Measurements from ENCODE around the gene TESK1. TPM values are rescaled to one million over a fixed set of nuclear protein-coding genes. Genes with fewer than 3 reads are reported as not detected.
"Not testable (repeated sequence)": the region's sequence is repeated elsewhere in the genome, so short reads cannot be mapped to it uniquely, and the experiment has no call there.

The TESK1 gene
- total and polyA plus RNA-seq, 4 donors: 13.7 to 46.9 (median 30.5) TPM

DNA sequence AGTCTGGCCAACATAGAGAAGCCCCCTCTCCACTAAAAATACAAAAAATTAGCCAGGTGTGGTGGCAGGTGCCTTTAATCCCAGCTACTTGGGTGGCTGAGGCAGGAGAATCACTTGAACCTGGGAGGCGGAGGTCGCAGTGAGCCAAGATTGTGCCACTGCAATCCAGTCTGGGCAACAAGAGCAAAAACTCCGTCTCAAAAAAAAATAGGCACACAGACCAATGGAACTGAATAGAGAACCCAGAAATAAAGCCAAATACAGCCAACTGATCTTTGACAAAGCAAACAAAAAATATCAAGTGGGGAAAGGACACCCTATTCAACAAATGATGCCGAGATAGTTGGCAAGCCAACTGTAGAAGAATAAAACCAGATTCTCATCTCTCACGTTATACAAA, 16.6 kb upstream of the TESK1 start:
- H3K4me1 ChIP-seq (ENCODE audit: control insufficient read depth in 5 of 5, insufficient read depth in 5 of 5, low read length in 5 of 5); DNase-seq; H3K27ac ChIP-seq (ENCODE audit: low read depth in 1 of 2, low read length in 1 of 2); H3K27me3 ChIP-seq (ENCODE audit: control insufficient read depth in 3 of 3, insufficient read depth in 3 of 3, low read length in 2 of 3); H3K9me3 ChIP-seq (ENCODE audit: control insufficient read depth in 4 of 4, insufficient read depth in 3 of 4, low read length in 3 of 4); H3K4me3 ChIP-seq; H3K9ac ChIP-seq (ENCODE audit: insufficient read depth in 1 of 2, low read length in 2 of 2); ATAC-seq (ENCODE audit: insufficient read depth, low FRiP score); H3K36me3 ChIP-seq (ENCODE audit: control insufficient read depth in 4 of 4, insufficient read depth in 4 of 4, low read length in 4 of 4): not testable (repeated sequence)
- WGBS, 2 donors: 97% methylated on average over 5 of the region's 5 CpGs

DNA sequence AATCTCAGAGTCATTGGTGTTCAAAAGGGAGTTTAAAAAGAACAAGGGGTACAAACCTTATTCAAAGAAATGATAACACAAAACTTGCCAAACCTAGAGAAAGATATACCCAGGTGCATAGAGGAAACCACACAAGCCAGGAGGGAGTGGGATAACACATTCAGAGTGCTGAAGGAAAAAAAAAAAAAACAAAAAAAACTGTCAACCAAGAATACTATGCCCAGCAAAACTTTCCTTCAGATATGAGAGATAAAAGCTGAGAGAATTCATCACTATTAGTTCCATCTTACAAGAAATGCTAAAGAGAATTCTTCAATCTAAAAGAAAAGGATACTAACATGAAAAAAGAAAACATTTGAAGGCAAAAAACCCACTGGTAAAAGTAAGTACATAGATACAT, 11.5 kb upstream of the TESK1 start:
- DNase-seq: no peak
- no peaks in the 10 kb centered on the region for H3K36me3 ChIP-seq (ENCODE audit: control insufficient read depth in 4 of 4, insufficient read depth in 4 of 4, low read length in 4 of 4)
- no peaks in the 10 kb centered on the region for H3K4me1 ChIP-seq (ENCODE audit: control insufficient read depth in 5 of 5, insufficient read depth in 5 of 5, low read length in 5 of 5)
- ATAC-seq (ENCODE audit: insufficient read depth, low FRiP score): no peak
- H3K4me3 ChIP-seq: no peak overlapping the region
- H3K9ac ChIP-seq (ENCODE audit: insufficient read depth in 1 of 2, low read length in 2 of 2): no peak overlapping the region
- no peaks in the 10 kb centered on the region for H3K27me3 ChIP-seq (ENCODE audit: control insufficient read depth in 3 of 3, insufficient read depth in 3 of 3, low read length in 2 of 3)
- TF ChIP-seq CTCF (IDR thresholded peaks at IDR 0.05; ENCODE audit: control extremely low read depth, extremely low read depth): no peak
- no peak overlapping the region for H3K27ac ChIP-seq (ENCODE audit: low read depth in 1 of 2, low read length in 1 of 2)
- peaks cover 0 to 6% (median 5%) of the 10 kb centered on the region in 4 donors for H3K9me3 ChIP-seq (ENCODE audit: control insufficient read depth in 4 of 4, insufficient read depth in 3 of 4, low read length in 3 of 4)

- peaks cover 0 to 1% (median 0%) of the 10 kb centered on the region in 5 donors for H3K4me1 ChIP-seq (ENCODE audit: control insufficient read depth in 5 of 5, insufficient read depth in 5 of 5, low read length in 5 of 5)
- 97% methylated on average over 4 of the region's 4 CpGs for WGBS, 2 donors
- H3K27me3 ChIP-seq (ENCODE audit: control insufficient read depth in 3 of 3, insufficient read depth in 3 of 3, low read length in 2 of 3): no peaks in the 10 kb centered on the region
- ATAC-seq (ENCODE audit: insufficient read depth, low FRiP score) (no peak), DNase-seq (no peak)
- no peaks in the 10 kb centered on the region for H3K36me3 ChIP-seq (ENCODE audit: control insufficient read depth in 4 of 4, insufficient read depth in 4 of 4, low read length in 4 of 4)
- H3K9ac ChIP-seq (ENCODE audit: insufficient read depth in 1 of 2, low read length in 2 of 2): no peak overlapping the region
- no peak overlapping the region for H3K27ac ChIP-seq (ENCODE audit: low read depth in 1 of 2, low read length in 1 of 2)
- no peak overlapping the region for H3K4me3 ChIP-seq
- H3K9me3 ChIP-seq (ENCODE audit: control insufficient read depth in 4 of 4, insufficient read depth in 3 of 4, low read length in 3 of 4): peaks cover 0 to 6% (median 5%) of the 10 kb centered on the region in 4 donors
- no peak for TF ChIP-seq CTCF (IDR thresholded peaks at IDR 0.05; ENCODE audit: control extremely low read depth, extremely low read depth)
These were observed 10.6 kb upstream of the TESK1 start for GRCh38 chr9:35594471-35594870.

- H3K36me3 ChIP-seq (ENCODE audit: control insufficient read depth in 4 of 4, insufficient read depth in 4 of 4, low read length in 4 of 4); H3K27ac ChIP-seq (ENCODE audit: low read depth in 1 of 2, low read length in 1 of 2); H3K4me1 ChIP-seq (ENCODE audit: control insufficient read depth in 5 of 5, insufficient read depth in 5 of 5, low read length in 5 of 5); H3K9me3 ChIP-seq (ENCODE audit: control insufficient read depth in 4 of 4, insufficient read depth in 3 of 4, low read length in 3 of 4); ATAC-seq (ENCODE audit: insufficient read depth, low FRiP score); H3K4me3 ChIP-seq; H3K27me3 ChIP-seq (ENCODE audit: control insufficient read depth in 3 of 3, insufficient read depth in 3 of 3, low read length in 2 of 3); DNase-seq; H3K9ac ChIP-seq (ENCODE audit: insufficient read depth in 1 of 2, low read length in 2 of 2): not testable (repeated sequence)
- WGBS, 2 donors: 98 to 100% methylated on average over 2 of the region's 2 CpGs
These were observed 8.2 kb upstream of the TESK1 start for GRCh38 chr9:35596907-35597306.

All from lung (tissue), 12 donors.